HG03060 (cell line): Measurements from ENCODE around the gene RPA1.
"Not testable (repeated sequence)": the region's sequence is repeated elsewhere in the genome, so short reads cannot be mapped to it uniquely, and the experiment has no call there.

Experiments
- ATAC-seq: cut with Tn5 transposase; IDR thresholded peaks from one replicate; pipeline ENCODE4 v1.9.1; 2021; ENCODE audit warnings: low read depth, moderate number of reproducible peaks; ENCODE audit not compliant: unreplicated experiment

RPA1 gene

GRCh38 chr17:1810450-1811103 lies 19.2 kb upstream of the RPA1 start:
- ATAC-seq, result no peak

- ATAC-seq, result no peak
Measured at GRCh38 chr17:1813088-1813487, 16.7 kb upstream of the RPA1 start.

- ATAC-seq, result no peak
Measured at GRCh38 chr17:1820528-1821252, 9.1 kb upstream of the RPA1 start.

- no peak for ATAC-seq
Measured at GRCh38 chr17:1829216-1829591, 601 bp upstream of the RPA1 start.

GRCh38 chr17:1830288-1830687 lies 483 bp downstream of the RPA1 start:
- no peak for ATAC-seq

GRCh38 chr17:1834380-1835149 lies 4.8 kb downstream of the RPA1 start:
- peak; percentile 49 for ATAC-seq

- no peak for ATAC-seq
Measured at GRCh38 chr17:1839516-1839915, 9.7 kb downstream of the RPA1 start.

- ATAC-seq, result no peak
Measured at GRCh38 chr17:1843947-1844346, 14.1 kb downstream of the RPA1 start.

- no peak for ATAC-seq
Measured at GRCh38 chr17:1847191-1847590, 17.4 kb downstream of the RPA1 start.

GRCh38 chr17:1852327-1852726 lies 22.5 kb downstream of the RPA1 start:
- ATAC-seq, result no peak

GRCh38 chr17:1853698-1854097 lies 23.9 kb downstream of the RPA1 start:
- ATAC-seq, result no peak

GRCh38 chr17:1856462-1856861 lies 26.7 kb downstream of the RPA1 start:
- not testable (repeated sequence) for ATAC-seq

GRCh38 chr17:1860978-1861377 lies 31.2 kb downstream of the RPA1 start:
- no peak for ATAC-seq

GRCh38 chr17:1861391-1862010 lies 31.7 kb downstream of the RPA1 start:
- no peak for ATAC-seq

GRCh38 chr17:1865252-1866037 lies 35.6 kb downstream of the RPA1 start:
- no peak for ATAC-seq

GRCh38 chr17:1867307-1867706 lies 37.5 kb downstream of the RPA1 start:
- no peak for ATAC-seq

GRCh38 chr17:1868090-1868489 lies 38.3 kb downstream of the RPA1 start:
- ATAC-seq, result no peak

- ATAC-seq, result no peak
Measured at GRCh38 chr17:1870592-1870991, 40.8 kb downstream of the RPA1 start.

- ATAC-seq, result no peak
Measured at GRCh38 chr17:1871756-1872155, 42.0 kb downstream of the RPA1 start.

GRCh38 chr17:1872254-1872653 lies 42.4 kb downstream of the RPA1 start:
- no peak for ATAC-seq
